ENCODE results near the gene PLD5.

DNA sequence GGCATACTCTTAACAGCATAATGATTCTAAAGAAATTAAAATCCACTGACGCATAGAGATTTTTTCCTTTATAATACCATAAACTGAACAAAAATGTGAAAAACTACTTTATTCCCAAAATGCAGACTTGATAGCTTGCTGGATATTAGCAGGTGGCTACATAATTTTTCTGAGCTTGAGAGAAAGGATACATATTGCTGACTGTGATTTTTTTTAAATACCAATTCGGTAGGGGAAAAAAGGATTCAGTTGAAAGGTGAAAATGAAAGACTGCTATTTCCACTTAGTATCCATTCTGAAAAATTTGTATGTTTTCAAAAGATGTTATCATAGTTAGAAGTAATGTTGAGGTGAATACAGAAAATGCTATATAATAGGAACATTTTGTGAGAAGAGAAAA, 435.6 kb downstream of the PLD5 start:
- TF ChIP-seq, protein P1, sequence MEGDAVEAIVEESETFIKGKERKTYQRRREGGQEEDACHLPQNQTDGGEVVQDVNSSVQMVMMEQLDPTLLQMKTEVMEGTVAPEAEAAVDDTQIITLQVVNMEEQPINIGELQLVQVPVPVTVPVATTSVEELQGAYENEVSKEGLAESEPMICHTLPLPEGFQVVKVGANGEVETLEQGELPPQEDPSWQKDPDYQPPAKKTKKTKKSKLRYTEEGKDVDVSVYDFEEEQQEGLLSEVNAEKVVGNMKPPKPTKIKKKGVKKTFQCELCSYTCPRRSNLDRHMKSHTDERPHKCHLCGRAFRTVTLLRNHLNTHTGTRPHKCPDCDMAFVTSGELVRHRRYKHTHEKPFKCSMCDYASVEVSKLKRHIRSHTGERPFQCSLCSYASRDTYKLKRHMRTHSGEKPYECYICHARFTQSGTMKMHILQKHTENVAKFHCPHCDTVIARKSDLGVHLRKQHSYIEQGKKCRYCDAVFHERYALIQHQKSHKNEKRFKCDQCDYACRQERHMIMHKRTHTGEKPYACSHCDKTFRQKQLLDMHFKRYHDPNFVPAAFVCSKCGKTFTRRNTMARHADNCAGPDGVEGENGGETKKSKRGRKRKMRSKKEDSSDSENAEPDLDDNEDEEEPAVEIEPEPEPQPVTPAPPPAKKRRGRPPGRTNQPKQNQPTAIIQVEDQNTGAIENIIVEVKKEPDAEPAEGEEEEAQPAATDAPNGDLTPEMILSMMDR (IDR thresholded peaks at IDR 0.05; ENCODE audit: low read depth, low read length, poor library complexity, severe bottlenecking): no peak
- TF ChIP-seq EZH2phosphoT487 (IDR thresholded peaks at IDR 0.05; ENCODE audit: borderline replicate concordance, low read length): no peak

Data from DOHH2 (cell line).